Nephron (organoid): Measurements from ENCODE around the gene KLHL10.

Experiments
- H3K27ac Mint-ChIP-seq, 3 experiments: 2 replicates each; pipeline ENCODE4 v1.8.0; 2020; ENCODE audit warnings: mixed read lengths in 3 of 3, mild to moderate bottlenecking in 2 of 3, moderate library complexity in 1 of 3
- H3K27me3 Mint-ChIP-seq: 2 replicates; pipeline ENCODE4 v1.8.0; 2021; ENCODE audit warnings: low read depth, mild to moderate bottlenecking, moderate library complexity, mixed read lengths
- H3K36me3 Mint-ChIP-seq: 2 replicates; pipeline ENCODE4 v1.8.0; 2020; ENCODE audit warnings: low read depth, mixed read lengths
- H3K4me1 Mint-ChIP-seq: 2 replicates; pipeline ENCODE4 v1.8.0; 2020; ENCODE audit warnings: mixed read lengths
- H3K4me3 Mint-ChIP-seq, 3 experiments: 2 replicates each; pipeline ENCODE4 v1.8.0; 2020; ENCODE audit warnings: mild to moderate bottlenecking in 3 of 3, mixed read lengths in 3 of 3, moderate library complexity in 2 of 3
- H3K9me3 Mint-ChIP-seq: 2 replicates; pipeline ENCODE4 v1.8.0; 2020; ENCODE audit warnings: mixed read lengths
- TF ChIP-seq, protein P1 (sequence below), 3 experiments: fragments of 200-600 bp; sonication (generic); IDR thresholded peaks; one replicate each; pipeline ENCODE4 v1.5.0; 2021; ENCODE audit warnings: antibody characterized with exemption in 3 of 3; ENCODE audit not compliant: unreplicated experiment in 3 of 3

KLHL10 gene

DNA sequence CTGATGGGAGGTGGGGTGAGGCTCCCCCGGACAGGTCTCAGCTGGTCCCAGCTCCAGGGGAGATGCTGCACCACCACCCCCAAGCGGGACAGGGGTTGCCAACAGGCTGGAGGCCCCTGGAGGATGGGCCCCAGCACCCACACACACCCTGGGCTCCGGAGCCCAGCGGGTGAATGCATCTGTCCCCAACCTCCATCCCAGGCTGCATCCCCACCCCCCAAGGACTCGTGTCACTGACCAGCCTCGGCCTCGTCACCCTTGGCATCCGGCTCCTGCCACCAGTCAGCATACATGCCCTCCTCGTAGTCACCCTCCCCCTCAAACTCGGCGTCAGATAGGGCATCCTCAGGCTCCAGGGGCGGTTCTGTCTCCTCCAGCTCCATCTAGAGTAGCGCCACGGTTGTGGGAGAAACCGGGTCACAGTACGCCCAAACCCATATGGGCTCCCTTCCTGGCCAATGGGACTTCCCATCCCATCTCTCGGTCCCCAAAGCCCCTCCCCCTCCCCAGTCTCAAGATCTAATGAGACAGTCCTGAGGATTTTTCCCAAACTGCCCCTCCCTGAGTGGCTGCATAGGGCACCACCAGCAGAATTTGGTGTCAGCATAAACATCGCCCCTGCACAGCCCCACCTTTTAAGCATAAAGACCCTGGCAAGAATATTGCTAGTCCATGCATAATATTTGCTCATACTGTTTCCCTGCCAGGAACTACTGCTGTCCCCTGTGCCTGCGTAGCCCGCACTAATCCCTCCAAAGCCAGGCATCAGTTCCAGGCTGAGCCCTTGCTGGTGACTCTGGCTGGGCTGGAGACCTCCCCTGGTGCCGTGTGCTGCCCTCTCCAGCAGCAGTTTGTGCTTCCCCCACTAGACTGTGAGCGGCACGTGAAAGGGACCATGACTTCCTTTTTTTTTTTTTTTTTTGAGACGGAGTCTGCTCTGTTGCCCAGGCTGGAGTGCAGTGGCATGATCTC is 34.3 kb upstream of the KLHL10 start:
- peaks cover 22% of the 10 kb centered on the region for H3K36me3 Mint-ChIP-seq
- H3K4me3 Mint-ChIP-seq, result no peak overlapping the region
- no peaks in the 10 kb centered on the region for H3K9me3 Mint-ChIP-seq
- H3K4me1 Mint-ChIP-seq, result peaks cover 19% of the 10 kb centered on the region
- TF ChIP-seq, protein P1, sequence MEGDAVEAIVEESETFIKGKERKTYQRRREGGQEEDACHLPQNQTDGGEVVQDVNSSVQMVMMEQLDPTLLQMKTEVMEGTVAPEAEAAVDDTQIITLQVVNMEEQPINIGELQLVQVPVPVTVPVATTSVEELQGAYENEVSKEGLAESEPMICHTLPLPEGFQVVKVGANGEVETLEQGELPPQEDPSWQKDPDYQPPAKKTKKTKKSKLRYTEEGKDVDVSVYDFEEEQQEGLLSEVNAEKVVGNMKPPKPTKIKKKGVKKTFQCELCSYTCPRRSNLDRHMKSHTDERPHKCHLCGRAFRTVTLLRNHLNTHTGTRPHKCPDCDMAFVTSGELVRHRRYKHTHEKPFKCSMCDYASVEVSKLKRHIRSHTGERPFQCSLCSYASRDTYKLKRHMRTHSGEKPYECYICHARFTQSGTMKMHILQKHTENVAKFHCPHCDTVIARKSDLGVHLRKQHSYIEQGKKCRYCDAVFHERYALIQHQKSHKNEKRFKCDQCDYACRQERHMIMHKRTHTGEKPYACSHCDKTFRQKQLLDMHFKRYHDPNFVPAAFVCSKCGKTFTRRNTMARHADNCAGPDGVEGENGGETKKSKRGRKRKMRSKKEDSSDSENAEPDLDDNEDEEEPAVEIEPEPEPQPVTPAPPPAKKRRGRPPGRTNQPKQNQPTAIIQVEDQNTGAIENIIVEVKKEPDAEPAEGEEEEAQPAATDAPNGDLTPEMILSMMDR (IDR thresholded peaks at IDR 0.05; ENCODE audit: unreplicated experiment in 3 of 3), result no peak
- H3K27me3 Mint-ChIP-seq, result peaks cover 3% of the 10 kb centered on the region
- peak overlapping the region in 1 of 3 experiments; percentile 70 for H3K27ac Mint-ChIP-seq

DNA sequence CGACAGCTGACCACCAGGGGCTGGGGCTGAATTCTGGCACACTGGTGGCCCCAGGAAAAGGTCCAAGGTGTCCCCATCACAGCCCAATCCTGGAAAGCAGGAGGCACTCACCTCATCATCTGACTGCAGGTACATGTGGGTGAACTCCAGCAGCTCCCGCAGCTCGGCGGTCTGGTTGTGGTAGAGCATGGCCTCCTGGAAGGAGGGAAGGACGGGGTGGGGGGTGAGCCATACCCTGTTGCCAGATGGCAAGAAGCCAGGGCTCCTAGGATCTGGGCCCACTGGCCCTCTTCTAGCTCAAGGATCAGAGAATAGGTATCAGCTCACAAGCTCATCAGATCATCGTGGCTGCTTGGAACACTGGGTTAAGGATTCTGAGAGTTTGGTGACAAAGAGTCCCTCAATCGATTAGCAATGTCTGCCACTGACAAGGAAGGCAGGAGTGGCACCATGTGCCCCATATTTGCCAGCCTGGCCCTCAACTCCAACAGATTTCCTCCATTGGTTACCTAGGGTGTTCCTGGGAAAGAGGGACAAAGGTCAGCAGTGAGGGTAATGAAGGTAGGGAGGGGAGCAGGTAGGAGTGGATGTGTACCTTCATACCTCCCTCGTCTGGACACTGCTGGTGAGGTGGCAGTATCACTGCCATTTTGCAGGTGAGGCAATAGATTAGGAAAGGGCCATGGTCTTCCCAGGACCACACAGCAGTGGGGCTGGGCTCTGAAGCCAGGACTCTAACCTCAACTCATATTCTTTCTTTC is 30.8 kb upstream of the KLHL10 start:
- no peak overlapping the region for H3K4me3 Mint-ChIP-seq
- H3K27ac Mint-ChIP-seq, result no peak overlapping the region

DNA sequence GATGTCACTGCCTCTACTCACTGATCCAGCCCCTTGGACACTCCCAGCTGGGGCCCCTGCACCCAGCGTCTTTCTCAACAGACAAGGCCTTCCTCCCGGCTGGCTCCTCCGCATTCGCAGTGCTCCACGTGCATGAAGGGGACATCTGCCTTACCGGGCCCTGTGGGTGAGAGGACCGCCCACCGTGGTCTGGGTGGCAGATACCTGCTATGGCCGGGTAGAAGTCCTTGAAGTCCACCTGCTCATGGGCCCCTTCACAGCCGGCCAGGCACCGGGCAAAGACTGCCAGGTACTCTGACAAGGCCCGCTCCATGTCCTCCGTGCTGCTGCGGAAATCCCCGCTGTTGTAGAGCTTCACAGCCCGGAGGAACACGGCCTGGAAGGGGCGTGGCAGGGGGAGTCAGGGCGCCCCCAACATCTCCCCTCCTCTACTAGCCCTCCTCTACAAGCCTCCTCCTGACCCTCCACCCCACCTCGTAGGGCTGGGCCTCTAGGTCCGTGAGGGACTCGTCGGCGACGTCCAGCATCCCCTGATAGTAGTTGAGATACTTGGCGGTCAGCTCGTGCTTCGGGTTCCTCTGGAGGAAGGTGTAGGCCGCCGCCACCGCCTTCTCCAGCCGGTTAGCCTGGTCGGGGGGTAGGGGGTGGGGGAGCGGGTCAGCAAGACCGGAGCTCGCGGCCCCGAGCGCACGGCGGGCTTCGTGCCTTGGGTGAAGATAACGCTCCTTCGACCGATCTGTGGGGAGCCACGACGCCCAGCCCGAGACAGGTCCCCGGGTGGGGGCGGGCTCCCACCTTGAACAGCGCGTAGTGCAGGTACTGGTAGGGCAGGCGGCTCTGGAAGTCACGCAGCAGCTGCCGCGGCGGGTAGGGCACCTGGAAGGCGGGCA is 26.7 kb upstream of the KLHL10 start:
- Mint-ChIP-seq H3K36me3 (peaks cover 23% of the 10 kb centered on the region), H3K4me3 (peak overlapping the region; percentile 84 to 99 (median 84)), H3K9me3 (no peaks in the 10 kb centered on the region), H3K27ac (peak overlapping the region in 2 of 3 experiments; percentile 43 to 76), H3K4me1 (peaks cover 30% of the 10 kb centered on the region), H3K27me3 (no peaks in the 10 kb centered on the region)
- TF ChIP-seq, protein P1 (IDR thresholded peaks at IDR 0.05; ENCODE audit: unreplicated experiment in 3 of 3), result no peak

More for the DNA sequence above, 30.8 kb upstream of the KLHL10 start:
- H3K27me3 Mint-ChIP-seq, result no peaks in the 10 kb centered on the region
- peaks cover 29% of the 10 kb centered on the region for H3K36me3 Mint-ChIP-seq
- H3K9me3 Mint-ChIP-seq, result no peaks in the 10 kb centered on the region
- peaks cover 19% of the 10 kb centered on the region for H3K4me1 Mint-ChIP-seq
- TF ChIP-seq, protein P1 (IDR thresholded peaks at IDR 0.05; ENCODE audit: unreplicated experiment in 3 of 3), result no peak

DNA sequence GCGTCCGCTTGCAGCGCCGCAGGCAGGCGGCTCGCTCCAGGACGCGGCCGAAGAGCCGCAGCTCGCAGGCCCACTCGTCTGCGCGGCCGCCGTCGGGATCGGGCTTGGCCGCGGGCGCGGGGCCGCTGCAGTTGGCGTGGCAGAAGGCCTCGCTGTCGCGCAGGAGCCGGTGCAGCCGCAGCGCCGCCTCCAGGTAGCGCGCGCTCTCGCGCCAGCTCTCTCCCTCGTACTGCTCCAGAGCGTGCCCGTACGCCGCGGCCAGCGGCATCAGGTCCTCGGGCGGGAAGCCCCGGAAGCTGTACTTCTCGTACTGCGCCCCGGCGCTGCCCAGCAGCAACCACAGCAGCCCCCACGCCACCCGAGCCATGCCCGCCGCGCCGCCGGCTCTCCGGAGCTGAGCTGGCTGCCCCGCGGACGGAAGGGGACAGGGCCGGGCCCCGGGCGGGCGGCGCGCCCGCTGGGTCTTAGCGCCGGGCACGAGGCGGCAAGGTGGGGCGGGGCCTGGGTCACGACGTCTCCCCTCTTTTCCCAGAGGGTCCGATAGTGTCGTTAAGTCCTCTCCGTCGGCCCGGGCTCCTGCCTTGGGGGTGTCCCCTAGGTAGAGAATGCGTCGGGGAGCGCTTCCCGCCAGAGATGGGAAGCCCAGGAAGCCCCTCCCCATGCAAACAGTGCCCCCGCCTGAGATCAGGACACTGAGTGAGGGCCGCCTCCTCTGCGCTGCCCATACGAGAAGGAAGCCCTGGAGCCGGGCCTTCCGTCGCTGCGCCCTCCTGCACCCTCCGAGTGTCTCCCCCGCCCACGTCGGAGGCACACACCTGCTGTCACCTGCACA is 25.9 kb upstream of the KLHL10 start, which contains the start of gene P3H4:
Gene P3H4 (minus strand): TSS at position 401 of the 832 bp plus-strand sequence. CDS start 34 bp downstream, at position 367.
- no peaks in the 10 kb centered on the region for H3K9me3 Mint-ChIP-seq
- peak within 1 kb of the TSS; percentile 93 to 100 (median 99) for H3K4me3 Mint-ChIP-seq
- peaks cover 30% of the 10 kb centered on the region for H3K4me1 Mint-ChIP-seq
- H3K27me3 Mint-ChIP-seq, result no peaks in the 10 kb centered on the region
- peaks cover 18% of the 10 kb centered on the region for H3K36me3 Mint-ChIP-seq
- TF ChIP-seq, protein P1 (IDR thresholded peaks at IDR 0.05; ENCODE audit: unreplicated experiment in 3 of 3), result peak; percentile 62 to 84 (median 65)
- H3K27ac Mint-ChIP-seq, result peak within 1 kb of the TSS; percentile 99 to 100 (median 99)
